DMS53 (cell line): Measurements from ENCODE around the gene MYL6B.
A peak's percentile ranks its signal among the peaks of the same experiment; 100 is the strongest.

ENCODE experiments used
- DNase-seq: peaks from one replicate; lab custom pipeline; 2025; lab: John Stamatoyannopoulos, UW

Gene MYL6B

GRCh38 chr12:56152756-56153677 is 630 bp downstream of the MYL6B start:
- peak; percentile 43 for DNase-seq

GRCh38 chr12:56153678-56154065 is 1.3 kb downstream of the MYL6B start:
- DNase-seq, result no peak

- no peak for DNase-seq
These were observed 1.9 kb downstream of the MYL6B start for GRCh38 chr12:56154246-56154771.

- no peak for DNase-seq
These were observed 2.4 kb downstream of the MYL6B start for GRCh38 chr12:56154818-56155217.

GRCh38 chr12:56155256-56155845 is 3.0 kb downstream of the MYL6B start:
- no peak for DNase-seq

- DNase-seq, result peak; percentile 42
These were observed 4.2 kb downstream of the MYL6B start for GRCh38 chr12:56156464-56157200.

GRCh38 chr12:56157201-56158028 is 5.0 kb downstream of the MYL6B start:
- DNase-seq, result peak; percentile 93

GRCh38 chr12:56158029-56158925 is 5.9 kb downstream of the MYL6B start, which contains the start of gene MYL6:
Gene MYL6, plus strand, starts transcription at chr12:56158359. Its CDS starts 43 bp downstream, at chr12:56158402.
- peak; percentile 99 for DNase-seq

- DNase-seq, result peak; percentile 70
These were observed 6.6 kb downstream of the MYL6B start for GRCh38 chr12:56158926-56159461.

GRCh38 chr12:56159482-56160192 is 7.2 kb downstream of the MYL6B start:
- DNase-seq, result no peak

- no peak for DNase-seq
These were observed 7.9 kb downstream of the MYL6B start for GRCh38 chr12:56160193-56160763.

GRCh38 chr12:56160894-56161689 is 8.7 kb downstream of the MYL6B start:
- DNase-seq, result no peak

- DNase-seq, result no peak
These were observed 9.4 kb downstream of the MYL6B start for GRCh38 chr12:56161690-56162351.

GRCh38 chr12:56162468-56163290 is 10.3 kb downstream of the MYL6B start:
- peak; percentile 36 for DNase-seq

GRCh38 chr12:56163533-56164344 is 11.4 kb downstream of the MYL6B start:
- DNase-seq, result no peak

GRCh38 chr12:56164345-56164729 is 11.9 kb downstream of the MYL6B start:
- DNase-seq, result no peak
